GM19035 (cell line): ENCODE measurements around the gene CCNQ.
A peak's percentile ranks its signal among the peaks of the same experiment; 100 is the strongest.

Source experiments
- ATAC-seq: cut with Tn5 transposase; IDR thresholded peaks from one replicate; pipeline ENCODE4 v1.9.1; 2021; ENCODE audit not compliant: unreplicated experiment

CCNQ gene

DNA sequence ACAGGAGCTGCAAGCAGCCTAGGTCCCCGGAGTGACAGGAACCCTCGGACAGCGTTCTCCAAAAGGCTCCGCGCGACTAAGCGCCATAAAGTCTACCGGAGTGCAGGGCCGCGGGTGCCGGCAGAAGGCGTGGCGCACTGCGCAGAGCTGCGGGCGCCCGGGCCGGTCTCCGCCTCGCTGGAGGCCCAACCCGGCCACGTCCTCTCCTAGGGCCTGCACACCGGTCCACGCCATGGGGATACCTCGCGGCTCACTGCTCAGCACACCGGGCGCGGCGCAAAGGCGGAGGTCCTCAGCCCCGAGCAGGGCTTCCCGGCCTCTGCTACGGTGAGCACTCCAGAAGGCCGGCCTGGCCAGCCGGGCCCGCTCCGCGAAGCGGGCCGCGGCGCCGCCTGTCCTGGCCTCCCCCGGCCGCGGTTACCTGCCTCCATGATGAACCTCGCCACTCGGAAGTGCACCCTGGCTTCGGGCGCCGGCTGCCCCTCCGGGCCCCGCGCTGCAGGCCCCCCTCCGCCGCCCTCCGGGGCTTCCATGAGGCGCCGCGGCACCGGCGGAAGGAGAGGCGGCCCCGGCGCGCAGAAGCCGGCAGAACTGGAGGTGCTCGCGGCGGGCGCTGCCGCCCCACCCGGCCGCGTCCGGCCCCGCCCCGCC is at the start of gene CCNQ:
Gene CCNQ (minus strand): TSS at position 599 of the 651 bp plus-strand sequence. CDS start 66 bp downstream, at position 533.
- ATAC-seq = peak; percentile 66

DNA sequence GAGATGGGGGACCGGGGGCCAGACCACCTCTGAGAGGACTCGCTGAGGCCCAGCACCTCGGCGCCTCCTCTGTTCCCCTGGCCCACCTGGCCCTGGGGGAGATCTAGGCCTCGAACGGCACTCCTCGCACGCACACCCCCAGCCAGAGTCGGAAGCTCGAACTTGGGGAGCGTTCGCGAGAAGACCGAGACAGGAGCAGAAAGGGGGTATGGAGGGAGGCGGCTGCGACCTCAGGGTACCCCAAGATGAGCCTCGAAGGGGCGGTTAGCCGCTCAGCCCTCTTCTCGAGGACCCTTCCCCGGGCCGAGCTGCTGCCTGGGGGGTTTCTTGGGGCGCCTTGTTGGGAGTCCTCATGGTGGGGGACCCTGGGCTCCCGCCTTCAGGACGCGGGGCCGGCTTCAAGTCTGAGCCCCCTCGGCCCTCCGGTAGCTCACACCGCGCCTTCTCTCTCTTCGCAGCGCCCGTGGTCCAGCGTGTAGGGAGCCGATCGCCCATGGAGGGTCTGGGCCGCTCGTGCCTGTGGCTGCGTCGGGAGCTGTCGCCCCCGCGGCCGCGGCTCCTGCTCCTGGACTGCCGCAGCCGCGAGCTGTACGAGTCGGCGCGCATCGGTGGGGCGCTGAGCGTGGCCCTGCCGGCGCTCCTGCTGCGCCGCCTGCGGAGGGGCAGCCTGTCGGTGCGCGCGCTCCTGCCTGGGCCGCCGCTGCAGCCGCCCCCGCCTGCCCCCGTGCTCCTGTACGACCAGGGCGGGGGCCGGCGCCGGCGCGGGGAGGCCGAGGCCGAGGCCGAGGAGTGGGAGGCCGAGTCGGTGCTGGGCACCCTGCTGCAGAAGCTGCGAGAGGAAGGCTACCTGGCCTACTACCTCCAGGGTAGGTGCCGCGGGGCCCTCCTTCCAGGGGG is 48.8 kb upstream of the CCNQ start:
- ATAC-seq = no peak

DNA sequence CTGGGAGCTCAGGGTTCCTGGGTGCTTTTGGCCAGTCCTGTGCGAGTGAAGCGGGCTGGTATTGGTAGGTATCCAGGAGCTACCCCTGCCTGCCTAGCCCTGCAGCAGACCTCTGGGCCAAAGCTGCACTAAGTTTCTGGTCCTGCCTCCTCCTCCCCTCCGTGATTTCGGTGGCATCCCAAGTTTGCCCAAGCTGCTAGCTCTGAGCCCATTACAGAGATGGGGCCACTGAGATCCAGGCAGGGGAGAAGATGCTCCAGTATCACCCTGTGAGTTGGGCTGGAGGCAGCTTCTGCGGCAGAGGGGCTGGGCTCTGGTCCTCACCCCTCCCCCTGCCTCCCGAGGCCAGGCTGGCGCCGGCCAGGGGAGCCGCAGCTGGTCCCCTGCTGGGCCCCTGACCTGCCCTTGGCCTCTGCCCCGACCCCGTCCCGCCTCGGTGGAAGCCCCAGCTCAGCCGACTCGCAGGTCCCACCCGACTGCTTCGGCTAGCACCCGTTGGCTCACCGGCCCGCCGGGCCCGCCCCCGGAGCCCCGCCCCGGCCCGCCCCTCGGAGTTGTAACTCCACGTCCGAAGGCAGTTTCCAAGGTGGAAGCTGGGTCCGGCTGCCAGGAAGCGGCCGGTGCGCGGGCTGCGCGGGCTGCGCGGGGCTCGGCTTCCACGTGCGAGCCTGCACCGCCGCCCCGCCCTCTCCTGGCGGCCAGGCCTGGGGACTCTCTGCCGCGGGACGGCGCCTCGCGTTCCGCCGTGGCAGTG is 47.9 kb upstream of the CCNQ start, which contains the start of gene DUSP9:
Gene DUSP9 (plus strand): TSS at position 584 of the 754 bp plus-strand sequence. CDS start 751 bp downstream, outside the sequence.
- no peak for ATAC-seq

- ATAC-seq = no peak
These were observed 47.1 kb upstream of the CCNQ start for GRCh38 chrX:153645921-153646488.

DNA sequence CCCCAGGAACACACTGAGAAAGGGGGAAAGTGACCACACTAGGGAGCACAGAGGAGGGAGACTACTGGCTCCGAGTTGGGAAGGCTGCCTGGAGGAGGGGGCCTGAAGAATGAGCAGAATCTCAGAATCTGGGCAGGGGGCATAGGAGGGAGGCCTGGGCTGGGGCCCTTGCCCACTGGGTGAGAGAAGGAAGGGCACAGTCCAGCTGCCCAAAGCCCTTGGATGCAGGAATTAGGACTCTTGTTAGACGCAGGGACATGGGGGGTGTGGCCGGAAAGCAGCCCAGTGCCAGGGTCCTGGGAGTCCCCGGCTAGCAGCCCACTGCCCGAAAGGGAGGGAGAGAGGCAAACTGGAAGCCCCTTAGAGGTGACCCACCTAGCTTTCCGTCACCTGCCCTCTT is 46.2 kb upstream of the CCNQ start:
- ATAC-seq = no peak

DNA sequence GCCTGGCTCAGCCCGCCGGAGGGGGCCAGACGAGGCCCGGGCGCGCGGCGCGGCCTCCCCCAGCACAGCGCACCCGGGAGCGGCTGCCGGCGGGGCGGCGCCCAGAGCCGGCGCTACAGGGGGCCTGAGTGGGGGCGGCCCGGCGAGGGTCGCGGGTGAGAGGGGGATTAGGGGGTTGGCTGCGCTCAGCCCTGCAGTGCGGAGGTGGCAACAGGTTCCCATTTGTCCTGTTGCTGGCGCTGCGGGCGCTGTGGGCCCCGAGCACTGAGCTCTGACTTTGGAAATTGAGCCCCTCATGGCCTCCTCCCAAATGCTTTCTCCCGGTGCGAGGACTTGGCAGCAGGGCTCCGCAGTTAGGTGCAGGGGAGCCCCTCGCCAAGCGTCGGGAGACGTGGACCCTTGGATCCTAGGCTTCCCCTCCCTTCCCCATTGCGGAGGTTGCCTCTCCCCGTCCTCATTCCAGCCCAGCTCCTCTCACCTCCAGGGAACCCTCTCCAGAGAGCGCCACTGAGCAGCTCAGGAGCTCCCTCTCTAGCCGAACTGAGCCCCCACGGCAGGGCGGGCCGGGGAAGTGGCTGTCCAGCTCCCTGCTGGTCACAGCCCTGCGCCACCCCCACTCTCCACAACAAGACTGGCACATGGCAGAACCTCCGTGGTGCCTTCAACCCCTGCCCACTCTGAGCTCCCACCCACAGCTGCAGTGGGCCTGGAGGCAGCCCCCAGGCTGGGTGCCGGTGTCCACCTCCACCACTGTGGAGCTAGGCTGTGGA is 45.6 kb upstream of the CCNQ start:
- no peak for ATAC-seq

DNA sequence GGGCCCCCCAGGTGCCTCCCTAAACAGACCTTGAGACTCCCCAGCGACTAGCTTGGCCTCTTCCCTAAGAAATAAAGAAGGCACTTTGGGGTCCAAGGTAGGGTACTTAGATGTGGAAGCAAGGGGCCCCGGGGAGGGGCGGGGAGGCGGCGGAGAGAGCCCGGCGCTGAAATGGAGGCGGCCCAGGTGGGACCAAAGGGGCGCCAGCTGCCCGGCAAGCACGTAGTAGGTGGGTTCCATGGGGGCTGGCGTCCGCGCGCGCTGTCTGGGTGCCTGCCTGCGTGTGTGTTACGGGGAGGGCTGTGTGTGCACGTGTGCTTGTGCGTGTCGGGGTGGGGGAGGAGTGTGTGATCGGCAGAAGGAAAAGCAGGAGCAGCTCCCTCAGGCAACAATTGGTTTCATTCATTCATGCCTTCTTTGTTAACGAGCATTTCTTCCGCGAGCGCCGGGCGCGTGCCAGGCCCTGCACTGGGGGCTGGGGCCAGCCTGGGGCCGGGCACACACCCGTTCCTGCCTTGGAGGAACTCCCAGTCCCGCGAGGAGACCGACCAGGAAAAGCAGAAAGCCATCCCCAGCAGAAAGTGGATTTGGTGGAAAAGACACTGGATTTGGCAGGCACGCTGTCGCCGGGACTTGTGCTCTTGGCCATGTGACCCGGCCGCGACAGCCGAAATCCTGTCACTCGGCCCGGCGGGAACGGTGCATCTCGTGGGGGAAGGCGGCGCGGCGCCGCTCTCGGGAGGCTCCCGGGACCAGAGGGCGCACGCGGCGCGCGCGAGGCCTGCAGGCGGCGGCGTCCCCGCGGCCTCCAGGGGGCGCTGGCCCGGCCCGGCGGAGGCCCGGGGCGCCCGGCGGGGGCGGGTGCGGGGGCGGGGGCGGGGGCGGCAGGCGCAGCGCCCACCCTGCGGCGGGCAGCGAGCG is 44.8 kb upstream of the CCNQ start:
- no peak for ATAC-seq

- no peak for ATAC-seq
These were observed 43.9 kb upstream of the CCNQ start for GRCh38 chrX:153642655-153643430.

DNA sequence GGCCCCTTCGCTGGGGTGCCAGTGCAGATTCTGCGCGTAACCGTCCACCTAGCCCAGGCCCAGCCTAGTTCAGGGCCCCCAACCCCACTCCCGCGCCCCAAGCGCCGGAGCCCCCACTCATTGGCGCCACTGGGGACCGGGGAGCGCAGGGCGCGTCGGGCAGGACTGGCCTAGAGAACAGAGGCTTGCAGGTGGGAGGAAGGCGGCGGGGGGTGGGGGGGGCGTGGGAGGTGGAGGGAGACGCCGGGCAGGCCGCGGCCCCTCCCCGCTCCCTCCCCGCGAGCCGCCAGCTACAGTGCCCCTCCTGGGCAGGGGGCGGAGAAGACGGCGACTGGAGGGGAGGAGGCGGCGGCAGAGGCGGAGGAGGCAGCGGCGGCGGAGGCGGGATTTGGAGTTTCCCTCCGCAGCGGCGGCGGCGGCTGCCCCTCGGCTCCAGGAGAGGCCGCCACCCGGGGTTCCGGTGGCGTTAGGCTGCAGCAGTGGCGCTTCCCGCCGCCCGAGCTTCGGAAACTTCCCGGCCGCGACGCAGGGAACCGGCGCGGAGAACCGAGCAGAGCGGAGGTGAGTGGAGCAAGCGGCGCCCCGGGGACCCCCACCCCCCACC is 43.2 kb upstream of the CCNQ start:
- no peak for ATAC-seq

- ATAC-seq = no peak
These were observed 42.7 kb upstream of the CCNQ start for GRCh38 chrX:153641627-153642026.

- no peak for ATAC-seq
These were observed 42.0 kb upstream of the CCNQ start for GRCh38 chrX:153640736-153641575.

DNA sequence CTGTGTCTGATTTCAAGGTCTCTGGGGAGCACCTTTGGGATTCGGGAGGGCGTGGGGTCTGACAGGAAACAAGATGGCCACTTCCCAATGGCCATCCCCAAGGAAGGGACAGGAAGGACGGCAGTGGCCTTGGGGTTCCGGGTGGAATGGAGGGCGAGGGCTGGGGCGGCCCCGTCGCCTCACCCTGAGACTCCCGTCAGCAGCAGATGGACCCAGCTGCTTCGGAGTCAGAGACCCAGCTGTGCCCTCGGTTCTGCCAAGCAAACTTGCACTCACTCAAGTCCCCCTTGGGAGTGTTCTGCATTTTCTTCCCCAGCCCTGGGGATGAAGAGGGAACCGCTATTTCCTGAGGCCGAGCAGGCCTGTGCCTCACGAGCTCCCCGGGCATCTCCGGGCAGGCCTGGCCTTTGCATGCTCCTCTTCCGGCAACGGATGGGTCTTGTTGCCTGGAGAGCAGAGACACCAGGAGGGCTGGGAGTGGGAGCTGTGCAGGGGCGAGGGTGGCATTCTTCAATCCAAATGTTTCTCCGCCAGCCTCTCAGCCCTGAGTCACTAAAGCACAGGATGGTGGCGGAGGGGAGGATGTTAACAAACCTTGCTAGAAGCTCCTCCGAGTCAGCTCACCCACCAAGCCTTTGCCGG is 41.2 kb upstream of the CCNQ start:
- no peak for ATAC-seq

GRCh38 chrX:153639177-153640044 is 40.5 kb upstream of the CCNQ start:
- ATAC-seq = no peak

GRCh38 chrX:153638436-153639176 is 39.7 kb upstream of the CCNQ start:
- ATAC-seq = no peak

- no peak for ATAC-seq
These were observed 39.1 kb upstream of the CCNQ start for GRCh38 chrX:153638041-153638371.
